Thyroid gland (tissue), 4 donors: ENCODE data around the gene CDHR2. TPM values are rescaled to one million over a fixed set of nuclear protein-coding genes. Genes with fewer than 3 reads are reported as not detected.

Experiments used
- DNase-seq, 2 donors: peaks; one replicate each; pipeline ENCODE4 v3.0.0-alpha.2; 2019
- H3K27ac ChIP-seq, 3 donors: fragments of 200-600 bp; sonication (generic); 1 replicate in 2 of 3; 2 replicates in 1 of 3; pipeline ENCODE4 v1.5.1; 2016 to 2019; ENCODE audit warnings: mild to moderate bottlenecking in 1 of 3, moderate library complexity in 1 of 3
- H3K27me3 ChIP-seq: fragments of 200-600 bp; sonication (generic); one replicate; pipeline ENCODE4 v1.5.1; 2019
- H3K36me3 ChIP-seq, 2 donors: fragments of 200-600 bp; sonication (generic); one replicate each; pipeline ENCODE4 v1.5.1; 2016 to 2019
- H3K4me1 ChIP-seq, 2 donors: fragments of 200-600 bp; sonication (generic); one replicate each; pipeline ENCODE4 v1.5.1; 2017 to 2019
- H3K4me3 ChIP-seq, 3 donors: fragments of 200-600 bp; sonication (generic); replicated peaks in 1 of 3; 1 replicate in 2 of 3; 2 replicates in 1 of 3; pipeline ENCODE4 v1.5.1; 2016; ENCODE audit warnings: mild to moderate bottlenecking in 1 of 3
- H3K9me3 ChIP-seq: fragments of 200-600 bp; sonication (generic); one replicate; pipeline ENCODE4 v1.5.1; 2017
- CTCF ChIP-seq, 6 experiments: fragments of 200-600 bp in 3 of 6; fragments of 450-650 bp in 3 of 6; sonication (generic) in 3 of 6; IDR thresholded peaks; one replicate each; pipeline ENCODE4 v1.5.1; 2016 to 2019; ENCODE audit warnings: antibody characterized with exemption in 6 of 6, mild to moderate bottlenecking in 2 of 6, inconsistent platforms in 1 of 6, moderate library complexity in 1 of 6
- POLR2A ChIP-seq, 2 donors: fragments of 450-650 bp; IDR thresholded peaks; one replicate each; pipeline ENCODE4 v1.6.1; 2017; ENCODE audit warnings: antibody characterized with exemption in 2 of 2, mild to moderate bottlenecking in 2 of 2, moderate library complexity in 1 of 2
- WGBS, 2 donors: methylation state at CpG; one replicate each; pipeline ENCODE4 v1.1.5; 2017; 5-methylcytosine and 5-hydroxymethylcytosine counted together
- intact Hi-C: fragments of 100-400 bp; cut with DNase I; formaldehyde crosslinking; loops from one replicate; pipeline ENCODE4 v1.15.1; 2023
- total RNA-seq, 4 donors: library from RNA; depleted of rRNA; stranded (reverse); fragments of >200 nt; gene quantifications; one replicate each; pipeline ENCODE4 v1.2.3, GENCODE V29; 2016

CDHR2 gene
- total RNA-seq, 4 donors from 2014 or later = 0.11 TPM; not detected in 3

DNA sequence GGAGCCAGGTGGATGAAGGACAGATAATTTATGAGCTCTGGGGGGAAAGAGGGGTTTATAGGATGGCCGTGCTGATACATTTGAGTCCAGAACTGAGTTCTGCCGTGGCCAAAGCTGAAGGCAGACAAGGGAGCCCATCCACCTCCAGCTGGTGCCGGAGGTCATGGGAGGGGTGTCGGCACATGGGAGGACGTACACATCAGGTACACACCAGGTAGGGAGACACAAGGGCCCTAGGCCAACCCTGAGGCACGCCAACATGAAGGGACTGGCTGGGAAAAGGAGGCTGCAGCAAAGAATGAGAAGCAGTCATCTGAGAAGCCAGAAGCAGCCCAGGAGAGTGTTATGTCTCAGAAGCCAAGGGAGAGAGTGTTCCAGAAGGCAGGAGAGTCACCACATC is 62.9 kb downstream of the CDHR2 start:
- Histone ChIP-seq H3K4me1 (peaks cover 0 to 18% of the 10 kb centered on the region in 2 donors), H3K27me3 (peaks cover 6% of the 10 kb centered on the region), H3K4me3 (no peak overlapping the region), H3K27ac (no peak overlapping the region), H3K36me3 (no peaks in the 10 kb centered on the region), H3K9me3 (no peaks in the 10 kb centered on the region)
- intact Hi-C loops = no loop called here
- no peak for DNase-seq
- TF ChIP-seq CTCF (IDR thresholded peaks at IDR 0.05) (no peak), POLR2A (IDR thresholded peaks at IDR 0.05) (no peak)
- WGBS, 2 donors = 83 to 84% methylated on average over 6 of the region's 6 CpGs

DNA sequence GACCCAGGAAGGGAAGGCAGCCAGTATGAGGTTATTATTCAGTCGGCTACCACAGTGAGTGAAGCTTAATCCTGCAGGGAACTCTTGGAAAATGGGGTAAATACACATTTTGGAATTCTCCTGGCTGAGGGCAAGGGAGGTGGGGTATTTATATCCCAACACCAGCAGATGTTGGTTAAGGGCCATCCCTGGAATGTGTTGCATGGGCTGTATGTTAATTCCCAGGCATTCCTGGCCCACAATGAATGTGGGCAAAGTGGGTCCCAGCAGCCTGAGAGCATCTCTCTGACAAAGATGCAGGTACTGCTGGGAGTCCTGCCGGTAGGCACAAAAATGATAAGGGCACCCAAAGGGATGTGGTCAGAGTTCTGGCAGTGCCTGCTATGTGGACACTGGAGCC is 63.7 kb downstream of the CDHR2 start:
- Histone ChIP-seq H3K36me3 (no peaks in the 10 kb centered on the region), H3K27ac (no peak overlapping the region), H3K4me3 (no peak overlapping the region), H3K4me1 (peaks cover 0 to 18% of the 10 kb centered on the region in 2 donors), H3K9me3 (no peaks in the 10 kb centered on the region), H3K27me3 (peaks cover 6% of the 10 kb centered on the region)
- WGBS, 2 donors = 65 to 73% methylated on average over 2 of the region's 2 CpGs
- DNase-seq = no peak
- intact Hi-C loops = no loop called here
- TF ChIP-seq CTCF (IDR thresholded peaks at IDR 0.05) (no peak), POLR2A (IDR thresholded peaks at IDR 0.05) (no peak)

DNA sequence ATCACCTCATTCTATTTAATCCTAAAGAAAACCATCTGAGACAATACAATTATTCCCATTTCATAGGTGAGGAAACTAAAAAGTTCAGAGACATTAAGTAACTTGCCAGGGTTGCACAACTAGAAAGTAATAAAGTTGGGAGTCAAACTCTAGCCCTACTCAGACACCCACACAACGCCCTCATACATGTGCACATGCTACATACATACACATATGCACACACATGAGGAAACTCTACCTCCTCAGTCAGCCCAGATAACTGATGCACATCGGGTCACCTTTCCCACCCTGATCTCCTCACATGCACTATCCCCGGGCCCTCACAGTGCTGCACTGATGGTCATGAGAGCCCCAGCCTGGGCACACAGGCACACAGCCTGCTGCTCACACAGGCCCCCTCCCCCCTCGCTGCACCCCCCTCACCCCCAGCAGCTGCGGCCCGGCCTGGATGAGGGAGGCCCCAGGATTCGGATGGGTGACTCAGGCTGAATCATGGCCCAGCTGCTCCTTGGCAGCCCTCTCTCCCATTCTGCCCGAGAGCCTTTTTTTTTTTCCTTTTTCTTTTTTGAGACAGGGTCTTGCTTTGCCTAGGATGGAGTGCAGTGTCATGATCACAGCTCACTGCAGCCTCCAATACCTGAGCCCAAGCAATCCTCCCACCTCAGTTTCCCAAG is 65.8 kb downstream of the CDHR2 start:
- 44 to 48% methylated on average over 8 of the region's 8 CpGs for WGBS, 2 donors
- Histone ChIP-seq H3K4me3 (no peak overlapping the region), H3K9me3 (no peaks in the 10 kb centered on the region), H3K27me3 (peaks cover 6% of the 10 kb centered on the region), H3K27ac (no peak overlapping the region), H3K36me3 (no peaks in the 10 kb centered on the region), H3K4me1 (peaks cover 0 to 20% of the 10 kb centered on the region in 2 donors)
- no peak for TF ChIP-seq CTCF (IDR thresholded peaks at IDR 0.05)
- no peak for TF ChIP-seq POLR2A (IDR thresholded peaks at IDR 0.05)
- intact Hi-C loops = no loop called here
- no peak for DNase-seq

DNA sequence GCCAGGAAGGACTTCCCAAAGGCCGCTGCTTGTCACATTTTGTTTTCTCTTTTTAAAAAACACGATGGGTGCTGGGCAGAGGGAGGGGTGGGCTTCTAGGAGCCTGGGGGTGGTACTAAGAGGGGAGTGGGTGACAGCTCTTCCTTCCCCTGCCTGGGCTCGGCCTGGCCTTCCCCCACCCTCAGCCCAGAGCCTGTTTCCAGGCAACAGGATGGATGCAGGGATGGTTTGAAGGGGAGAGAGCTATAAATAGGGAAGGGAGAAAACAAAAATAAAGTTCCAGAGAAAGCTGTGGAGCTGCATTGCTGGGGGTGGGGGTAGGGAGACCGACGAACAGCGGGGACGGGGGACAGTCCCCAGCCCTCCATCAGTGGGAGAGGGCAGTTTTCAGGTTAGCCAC is 67.4 kb downstream of the CDHR2 start:
- DNase-seq = no peak
- Histone ChIP-seq H3K27me3 (peaks cover 16% of the 10 kb centered on the region), H3K4me1 (peaks cover 0 to 22% of the 10 kb centered on the region in 2 donors), H3K36me3 (no peaks in the 10 kb centered on the region), H3K4me3 (no peak overlapping the region), H3K9me3 (no peaks in the 10 kb centered on the region), H3K27ac (no peak overlapping the region)
- TF ChIP-seq CTCF (IDR thresholded peaks at IDR 0.05) (no peak), POLR2A (IDR thresholded peaks at IDR 0.05) (no peak)
- intact Hi-C loops = no loop called here
- WGBS, 2 donors = 59 to 69% methylated on average over 7 of the region's 7 CpGs

DNA sequence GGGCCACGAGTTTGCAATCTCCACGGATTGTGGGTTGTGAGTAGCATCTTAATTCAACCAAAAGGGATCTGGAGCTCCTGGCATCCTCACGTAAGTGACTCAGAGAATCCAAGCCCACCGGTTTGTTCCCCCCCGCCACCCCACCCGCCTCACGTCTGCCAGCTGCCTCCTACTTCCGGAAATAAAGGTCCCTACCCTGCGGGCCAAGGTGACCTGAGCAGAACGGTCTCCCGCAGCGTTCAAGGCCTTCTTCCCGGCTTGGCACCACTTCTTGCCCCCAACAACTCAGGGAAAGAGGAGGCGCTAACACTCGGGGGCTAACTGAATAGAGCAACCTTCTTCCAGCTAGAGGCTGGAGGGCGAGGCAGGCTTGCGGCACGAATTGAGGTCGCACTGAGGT is 69.6 kb downstream of the CDHR2 start:
- Histone ChIP-seq H3K4me3 (no peak overlapping the region), H3K27me3 (peaks cover 16% of the 10 kb centered on the region), H3K9me3 (no peaks in the 10 kb centered on the region), H3K27ac (no peak overlapping the region), H3K36me3 (no peaks in the 10 kb centered on the region), H3K4me1 (peaks cover 0 to 21% of the 10 kb centered on the region in 2 donors)
- WGBS, 2 donors = 31 to 42% methylated on average over 13 to 19 of the region's 19 CpGs
- no peak for DNase-seq
- TF ChIP-seq CTCF (IDR thresholded peaks at IDR 0.05) (no peak), POLR2A (IDR thresholded peaks at IDR 0.05) (no peak)
- intact Hi-C loops = no loop called here
